Effector memory CD8-positive, alpha-beta T cell (primary cell): ENCODE results near the gene FRAS1.
"Not testable (repeated sequence)": the region's sequence is repeated elsewhere in the genome, so short reads cannot be mapped to it uniquely, and the experiment has no call there.

Experiments used
- ATAC-seq: fragments of 150-1000 bp; cut with Tn5 transposase; replicated peaks from 2 replicates; pipeline ENCODE4 v1.10.0; 2021; ENCODE audit warnings: mild to moderate bottlenecking, moderate library complexity
- DNase-seq, 3 experiments: peaks; one replicate each; pipeline ENCODE4 v3.0.0; 2021
- H3K27ac Mint-ChIP-seq, 2 donors: one replicate each; pipeline ENCODE4 v1.8.0; 2022; ENCODE audit warnings: mild to moderate bottlenecking in 2 of 2, mixed read lengths in 2 of 2, moderate library complexity in 2 of 2
- H3K27me3 Mint-ChIP-seq, 2 donors: one replicate each; pipeline ENCODE4 v1.8.0; 2022; ENCODE audit warnings: mixed read lengths in 2 of 2
- H3K36me3 Mint-ChIP-seq: one replicate; pipeline ENCODE4 v1.8.0; 2022; ENCODE audit warnings: mild to moderate bottlenecking, moderate library complexity, mixed read lengths; ENCODE audit not compliant: insufficient read depth
- H3K4me1 Mint-ChIP-seq, 2 donors: one replicate each; pipeline ENCODE4 v1.8.0; 2022; ENCODE audit warnings: low read depth in 2 of 2, mixed read lengths in 2 of 2
- H3K4me3 Mint-ChIP-seq, 2 donors: one replicate each; pipeline ENCODE4 v1.8.0; 2022; ENCODE audit warnings: mild to moderate bottlenecking in 2 of 2, mixed read lengths in 2 of 2, moderate library complexity in 2 of 2
- H3K9me3 Mint-ChIP-seq, 2 donors: one replicate each; pipeline ENCODE4 v1.8.0; 2022; ENCODE audit warnings: mixed read lengths in 2 of 2

FRAS1 gene

GRCh38 chr4:78311306-78311705 is 254.2 kb downstream of the FRAS1 start:
- Mint-ChIP-seq H3K4me3 (no peak overlapping the region), H3K36me3 (no peaks in the 10 kb centered on the region), H3K27ac (no peak overlapping the region), H3K4me1 (no peaks in the 10 kb centered on the region), H3K9me3 (peaks cover 0 to 3% of the 10 kb centered on the region in 2 donors), H3K27me3 (no peaks in the 10 kb centered on the region)
- DNase-seq (no peak), ATAC-seq (no peak)

- DNase-seq, result no peak
- Mint-ChIP-seq H3K4me3 (no peak overlapping the region), H3K36me3 (no peaks in the 10 kb centered on the region), H3K4me1 (no peaks in the 10 kb centered on the region), H3K27me3 (no peaks in the 10 kb centered on the region), H3K9me3 (peaks cover 0 to 3% of the 10 kb centered on the region in 2 donors), H3K27ac (no peak overlapping the region)
- no peak for ATAC-seq
These were observed 256.0 kb downstream of the FRAS1 start for GRCh38 chr4:78312989-78313753.

GRCh38 chr4:78313754-78314120 is 256.6 kb downstream of the FRAS1 start:
- Mint-ChIP-seq H3K27me3 (peaks cover 0 to 5% of the 10 kb centered on the region in 2 donors), H3K27ac (no peak overlapping the region), H3K4me1 (no peaks in the 10 kb centered on the region), H3K4me3 (no peak overlapping the region), H3K36me3 (no peaks in the 10 kb centered on the region), H3K9me3 (peaks cover 0 to 3% of the 10 kb centered on the region in 2 donors)
- ATAC-seq (no peak), DNase-seq (no peak)

- Mint-ChIP-seq H3K4me3 (no peak overlapping the region), H3K36me3 (no peaks in the 10 kb centered on the region), H3K9me3 (no peaks in the 10 kb centered on the region), H3K27ac (no peak overlapping the region), H3K27me3 (peaks cover 7 to 19% of the 10 kb centered on the region in 2 donors), H3K4me1 (no peaks in the 10 kb centered on the region)
- ATAC-seq, result no peak
- no peak for DNase-seq
These were observed 261.0 kb downstream of the FRAS1 start for GRCh38 chr4:78318126-78318525.

GRCh38 chr4:78320349-78320935 is 263.3 kb downstream of the FRAS1 start:
- DNase-seq, result no peak
- no peak overlapping the region for H3K4me3 Mint-ChIP-seq
- no peaks in the 10 kb centered on the region for H3K4me1 Mint-ChIP-seq
- ATAC-seq, result no peak
- H3K36me3 Mint-ChIP-seq, result no peaks in the 10 kb centered on the region
- no peaks in the 10 kb centered on the region for H3K9me3 Mint-ChIP-seq
- H3K27ac Mint-ChIP-seq, result no peak overlapping the region
- H3K27me3 Mint-ChIP-seq, result peaks cover 8 to 19% of the 10 kb centered on the region in 2 donors

GRCh38 chr4:78322032-78322431 is 264.9 kb downstream of the FRAS1 start:
- Mint-ChIP-seq H3K27me3 (peaks cover 19% of the 10 kb centered on the region in 2 donors), H3K4me3 (no peak overlapping the region), H3K9me3 (no peaks in the 10 kb centered on the region), H3K27ac (no peak overlapping the region), H3K4me1 (no peaks in the 10 kb centered on the region), H3K36me3 (no peaks in the 10 kb centered on the region)
- DNase-seq (no peak), ATAC-seq (no peak)

GRCh38 chr4:78323439-78323838 is 266.3 kb downstream of the FRAS1 start:
- no peak overlapping the region for H3K4me3 Mint-ChIP-seq
- no peak overlapping the region for H3K27ac Mint-ChIP-seq
- no peak for DNase-seq
- H3K36me3 Mint-ChIP-seq, result no peaks in the 10 kb centered on the region
- no peak for ATAC-seq
- H3K9me3 Mint-ChIP-seq, result no peaks in the 10 kb centered on the region
- H3K4me1 Mint-ChIP-seq, result no peaks in the 10 kb centered on the region
- peaks cover 17 to 19% of the 10 kb centered on the region in 2 donors for H3K27me3 Mint-ChIP-seq

GRCh38 chr4:78324625-78325024 is 267.5 kb downstream of the FRAS1 start:
- Mint-ChIP-seq H3K27me3 (peaks cover 10 to 19% of the 10 kb centered on the region in 2 donors), H3K27ac (no peak overlapping the region), H3K36me3 (no peaks in the 10 kb centered on the region), H3K4me3 (no peak overlapping the region), H3K9me3 (no peaks in the 10 kb centered on the region), H3K4me1 (no peaks in the 10 kb centered on the region)
- DNase-seq, result no peak
- ATAC-seq, result no peak

- Mint-ChIP-seq H3K27ac (no peak overlapping the region), H3K36me3 (no peaks in the 10 kb centered on the region), H3K27me3 (peaks cover 4 to 15% of the 10 kb centered on the region in 2 donors), H3K9me3 (no peaks in the 10 kb centered on the region), H3K4me1 (no peaks in the 10 kb centered on the region), H3K4me3 (no peak overlapping the region)
- no peak for DNase-seq
- no peak for ATAC-seq
These were observed 268.4 kb downstream of the FRAS1 start for GRCh38 chr4:78325271-78326157.

- H3K27ac Mint-ChIP-seq, H3K4me1 Mint-ChIP-seq, ATAC-seq, H3K9me3 Mint-ChIP-seq, DNase-seq, H3K4me3 Mint-ChIP-seq, H3K36me3 Mint-ChIP-seq: not testable (repeated sequence)
- H3K27me3 Mint-ChIP-seq, result peaks cover 11 to 12% of the 10 kb centered on the region in 2 donors
These were observed 271.5 kb downstream of the FRAS1 start for GRCh38 chr4:78328591-78328990.

- DNase-seq, result no peak
- H3K4me3 Mint-ChIP-seq, result no peak overlapping the region
- ATAC-seq, result no peak
- no peaks in the 10 kb centered on the region for H3K4me1 Mint-ChIP-seq
- H3K27ac Mint-ChIP-seq, result no peak overlapping the region
- peaks cover 0 to 5% of the 10 kb centered on the region in 2 donors for H3K9me3 Mint-ChIP-seq
- H3K36me3 Mint-ChIP-seq, result no peaks in the 10 kb centered on the region
- peaks cover 4 to 11% of the 10 kb centered on the region in 2 donors for H3K27me3 Mint-ChIP-seq
These were observed 274.1 kb downstream of the FRAS1 start for GRCh38 chr4:78331186-78331585.

GRCh38 chr4:78331965-78332364 is 274.8 kb downstream of the FRAS1 start:
- Mint-ChIP-seq H3K4me3 (no peak overlapping the region), H3K27me3 (peaks cover 0 to 13% of the 10 kb centered on the region in 2 donors), H3K4me1 (no peaks in the 10 kb centered on the region), H3K27ac (no peak overlapping the region), H3K9me3 (peaks cover 0 to 5% of the 10 kb centered on the region in 2 donors), H3K36me3 (no peaks in the 10 kb centered on the region)
- DNase-seq, result no peak
- ATAC-seq, result no peak

- no peaks in the 10 kb centered on the region for H3K36me3 Mint-ChIP-seq
These were observed 275.9 kb downstream of the FRAS1 start for GRCh38 chr4:78332976-78333375.

More at GRCh38 chr4:78332976-78333375, 275.9 kb downstream of the FRAS1 start:
- Mint-ChIP-seq H3K27me3 (peaks cover 0 to 23% of the 10 kb centered on the region in 2 donors), H3K27ac (no peak overlapping the region), H3K4me1 (no peaks in the 10 kb centered on the region), H3K4me3 (no peak overlapping the region), H3K9me3 (peaks cover 0 to 6% of the 10 kb centered on the region in 2 donors)
- DNase-seq (no peak), ATAC-seq (no peak)
